HepG2 (cell line): ENCODE measurements around the gene SCFD1. TPM values are rescaled to one million over a fixed set of nuclear protein-coding genes. Genes with fewer than 3 reads are reported as not detected.

Experiments
- ATF3 ChIP-seq: sonication (generic); formaldehyde crosslinking; IDR thresholded peaks from 2 replicates; pipeline ENCODE4 v1.4.0; 2020; ENCODE audit warnings: missing genetic modification reagents
- FOXP4 ChIP-seq: sonication (generic); formaldehyde crosslinking; IDR thresholded peaks from 2 replicates; pipeline ENCODE4 v1.4.0; 2020; ENCODE audit warnings: missing genetic modification reagents
- GMEB2 ChIP-seq: IDR thresholded peaks from 2 replicates; pipeline ENCODE4 v1.6.1; 2016; ENCODE audit warnings: missing biosample characterization, missing genetic modification reagents, low read depth
- GZF1 ChIP-seq: sonication (generic); formaldehyde crosslinking; IDR thresholded peaks from 2 replicates; pipeline ENCODE4 v1.5.1; 2020; ENCODE audit warnings: mild to moderate bottlenecking, missing genetic modification reagents
- KDM5B ChIP-seq: sonication (generic); formaldehyde crosslinking; IDR thresholded peaks from 2 replicates; pipeline ENCODE4 v1.4.0; 2020; ENCODE audit warnings: missing genetic modification reagents, mild to moderate bottlenecking, borderline replicate concordance
- KLF13 ChIP-seq: sonication (generic); formaldehyde crosslinking; IDR thresholded peaks from 2 replicates; pipeline ENCODE4 v1.4.0; 2020; ENCODE audit warnings: mild to moderate bottlenecking, missing genetic modification reagents
- MTA1 ChIP-seq: sonication (generic); formaldehyde crosslinking; IDR thresholded peaks from 2 replicates; pipeline ENCODE4 v1.4.0; 2020; ENCODE audit warnings: missing genetic modification reagents, mild to moderate bottlenecking, borderline replicate concordance
- NFIC ChIP-seq: IDR thresholded peaks from 2 replicates; pipeline ENCODE4 v1.6.1; 2012; ENCODE audit warnings: mild to moderate bottlenecking, low read length, inconsistent platforms
- POGZ ChIP-seq: sonication (generic); formaldehyde crosslinking; IDR thresholded peaks from 2 replicates; pipeline ENCODE4 v1.4.0; 2020; ENCODE audit warnings: mild to moderate bottlenecking, missing genetic modification reagents
- RFX5 ChIP-seq: IDR thresholded peaks from 2 replicates; pipeline ENCODE4 v1.6.1; 2011; ENCODE audit warnings: low read depth, low read length, improper control_type of control experiment
- SIX4 ChIP-seq: sonication (generic); formaldehyde crosslinking; IDR thresholded peaks from 2 replicates; pipeline ENCODE4 v1.4.0; 2020; ENCODE audit warnings: missing genetic modification reagents
- SMC3 ChIP-seq: IDR thresholded peaks from 2 replicates; pipeline ENCODE4 v1.6.1; 2011; ENCODE audit warnings: low read length, improper control_type of control experiment
- SRSF1 ChIP-seq: fragments of 200-400 bp; formaldehyde crosslinking; optimal IDR thresholded peaks from 2 replicates; pipeline ENCODE3; 2017; ENCODE audit warnings: mild to moderate bottlenecking, low read depth, low read length, moderate library complexity
- STAG1 ChIP-seq: sonication (generic); formaldehyde crosslinking; IDR thresholded peaks from 2 replicates; pipeline ENCODE4 v1.4.0; 2020; ENCODE audit warnings: missing genetic modification reagents
- THAP11 ChIP-seq: IDR thresholded peaks from 2 replicates; pipeline ENCODE4 v1.6.1; 2016; ENCODE audit warnings: missing biosample characterization, missing genetic modification reagents
- TOPORS ChIP-seq: sonication (generic); formaldehyde crosslinking; IDR thresholded peaks from 2 replicates; pipeline ENCODE4 v1.8.0; 2023; ENCODE audit warnings: mild to moderate bottlenecking, missing genetic modification reagents
- ZBTB49 ChIP-seq: sonication (generic); formaldehyde crosslinking; IDR thresholded peaks from 2 replicates; pipeline ENCODE4 v1.4.0; 2020; ENCODE audit warnings: missing genetic modification reagents, borderline replicate concordance
- ZFP37 ChIP-seq: sonication (generic); formaldehyde crosslinking; IDR thresholded peaks from 2 replicates; pipeline ENCODE4 v1.4.0; 2020; ENCODE audit warnings: missing genetic modification reagents, borderline replicate concordance
- ZFX ChIP-seq: sonication (generic); formaldehyde crosslinking; IDR thresholded peaks from 2 replicates; pipeline ENCODE4 v1.4.0; 2020; ENCODE audit warnings: mild to moderate bottlenecking, low read depth, missing genetic modification reagents, moderate library complexity
- ZNF251 ChIP-seq: sonication (generic); formaldehyde crosslinking; IDR thresholded peaks from 2 replicates; pipeline ENCODE4 v1.9.0; 2021; ENCODE audit warnings: mild to moderate bottlenecking, missing genetic modification reagents
- ZNF552 ChIP-seq: sonication (generic); formaldehyde crosslinking; IDR thresholded peaks from 2 replicates; pipeline ENCODE4 v1.9.0; 2022; ENCODE audit warnings: missing genetic modification reagents, mild to moderate bottlenecking, borderline replicate concordance
- ZNF766 ChIP-seq: sonication (generic); formaldehyde crosslinking; IDR thresholded peaks from 2 replicates; pipeline ENCODE4 v1.5.0; 2020; ENCODE audit warnings: missing genetic modification reagents, borderline replicate concordance
- ZZZ3 ChIP-seq: sonication (generic); formaldehyde crosslinking; IDR thresholded peaks from 2 replicates; pipeline ENCODE4 v1.4.0; 2020; ENCODE audit warnings: missing genetic modification reagents, mild to moderate bottlenecking, borderline replicate concordance
- polyA plus RNA-seq, 8 experiments: library from polyadenylated mRNA; depleted of rRNA in 3 of 8; stranded (reverse) in 7 of 8; unstranded in 1 of 8; fragments of >200 nt; fragmentation: Illumina TruSeq in 4 of 8; extraction: Trizol in 4 of 8; gene quantifications; 2 replicates each; pipeline versions ENCODE4 v1.2.1 to v1.2.3, GENCODE V29; 2011 to 2016; ENCODE audit warnings: low read depth in 4 of 8, missing spikeins in 1 of 8, mixed read lengths in 1 of 8; ENCODE audit not compliant: insufficient read depth in 1 of 8
- total RNA-seq, 5 experiments: library from RNA; depleted of rRNA; stranded (reverse); fragments of >200 nt; fragmentation: Illumina TruSeq; extraction: Trizol; gene quantifications; 2 replicates each; pipeline ENCODE4 v1.2.3, GENCODE V29; 2016; ENCODE audit warnings: low read depth in 1 of 5

Gene SCFD1
- total and polyA plus RNA-seq, 2 of the 13 experiments (the other 11 are each of a cell fraction or from before 2014, with no cell fraction given): 235 to 256 TPM

GRCh38 chr14:30621940-30622830 is at the start of gene SCFD1 (continued):
- TF ChIP-seq STAG1 (CRISPR knock-in tag): peak; percentile 1; the same call in 1 of the 2 replicates
- peak; percentile 81; the same call in 1 of the 2 replicates for TF ChIP-seq ZNF552
- peak; percentile 98 for TF ChIP-seq ZNF766
- peak; percentile 95 for TF ChIP-seq THAP11
- no peak for TF ChIP-seq ZFP37
- TF ChIP-seq GZF1 (CRISPR knock-in tag): no peak
- peak; percentile 100 for TF ChIP-seq POGZ (CRISPR knock-in tag)
- peak; percentile 93; the same call in 1 of the 2 replicates for TF ChIP-seq ZZZ3
- peak; percentile 94; the same call in 1 of the 2 replicates for TF ChIP-seq MTA1 (CRISPR knock-in tag)
- no peak; the same call in 1 of the 2 replicates for TF ChIP-seq KLF13
- TF ChIP-seq ZNF251: peak; percentile 68; the same call in 1 of the 2 replicates
- no peak; the same call in 1 of the 2 replicates for TF ChIP-seq SMC3
- peak; percentile 73; the same call in 1 of the 2 replicates for TF ChIP-seq ZBTB49 (CRISPR knock-in tag)
- peak; percentile 82; the same call in 1 of the 2 replicates for TF ChIP-seq NFIC
- TF ChIP-seq SIX4 (CRISPR knock-in tag): peak; percentile 87; the same call in 1 of the 2 replicates
- peak; percentile 99 for TF ChIP-seq KDM5B (CRISPR knock-in tag)
- TF ChIP-seq ZFX: peak; percentile 76
- peak; percentile 98 for TF ChIP-seq SRSF1
- TF ChIP-seq RFX5: peak; percentile 74
- peak; percentile 96 for TF ChIP-seq TOPORS (CRISPR knock-in tag)
- TF ChIP-seq GMEB2 (CRISPR knock-in tag): peak; percentile 63; the same call in 1 of the 2 replicates
- TF ChIP-seq FOXP4 (CRISPR knock-in tag): peak; percentile 86
- TF ChIP-seq ATF3: peak; percentile 94
